ENCODE measurements around the gene SASH1. TPM values are rescaled to one million over a fixed set of nuclear protein-coding genes. Genes with fewer than 3 reads are reported as not detected.

SASH1 gene
- total RNA-seq, 1 experiment from 2014 or later: 12.3 TPM

- H3K9me3 Mint-ChIP-seq (ENCODE audit: low read depth, unreplicated experiment): no peaks in the 10 kb centered on the region
- peaks cover 6% of the 10 kb centered on the region for H3K4me1 Mint-ChIP-seq (ENCODE audit: low read depth, unreplicated experiment)
- no peaks in the 10 kb centered on the region for H3K27me3 Mint-ChIP-seq (ENCODE audit: unreplicated experiment)
- BruUV-seq (replicated peaks): no TSS peak
- CTCF ChIA-PET: interaction anchor here (0.6 kb wide), 1 partner anchor 18 kb away, joined by 4 read pairs; no protein-coding TSS in a partner anchor
- no peak for DNase-seq
- TF ChIP-seq, protein P1, sequence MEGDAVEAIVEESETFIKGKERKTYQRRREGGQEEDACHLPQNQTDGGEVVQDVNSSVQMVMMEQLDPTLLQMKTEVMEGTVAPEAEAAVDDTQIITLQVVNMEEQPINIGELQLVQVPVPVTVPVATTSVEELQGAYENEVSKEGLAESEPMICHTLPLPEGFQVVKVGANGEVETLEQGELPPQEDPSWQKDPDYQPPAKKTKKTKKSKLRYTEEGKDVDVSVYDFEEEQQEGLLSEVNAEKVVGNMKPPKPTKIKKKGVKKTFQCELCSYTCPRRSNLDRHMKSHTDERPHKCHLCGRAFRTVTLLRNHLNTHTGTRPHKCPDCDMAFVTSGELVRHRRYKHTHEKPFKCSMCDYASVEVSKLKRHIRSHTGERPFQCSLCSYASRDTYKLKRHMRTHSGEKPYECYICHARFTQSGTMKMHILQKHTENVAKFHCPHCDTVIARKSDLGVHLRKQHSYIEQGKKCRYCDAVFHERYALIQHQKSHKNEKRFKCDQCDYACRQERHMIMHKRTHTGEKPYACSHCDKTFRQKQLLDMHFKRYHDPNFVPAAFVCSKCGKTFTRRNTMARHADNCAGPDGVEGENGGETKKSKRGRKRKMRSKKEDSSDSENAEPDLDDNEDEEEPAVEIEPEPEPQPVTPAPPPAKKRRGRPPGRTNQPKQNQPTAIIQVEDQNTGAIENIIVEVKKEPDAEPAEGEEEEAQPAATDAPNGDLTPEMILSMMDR (IDR thresholded peaks at IDR 0.05; ENCODE audit: unreplicated experiment): no peak
- intact Hi-C loops (cut with micrococcal nuclease; ENCODE audit: unreplicated experiment): no loop called here
- H3K4me3 Mint-ChIP-seq (ENCODE audit: low read depth, unreplicated experiment): no peak overlapping the region
- H3K27ac Mint-ChIP-seq (ENCODE audit: unreplicated experiment): no peak overlapping the region
- H3K36me3 Mint-ChIP-seq (ENCODE audit: insufficient read depth, unreplicated experiment): no peaks in the 10 kb centered on the region
Observed at GRCh38 chr6:148502083-148502772, 159.6 kb downstream of the SASH1 start.

DNA sequence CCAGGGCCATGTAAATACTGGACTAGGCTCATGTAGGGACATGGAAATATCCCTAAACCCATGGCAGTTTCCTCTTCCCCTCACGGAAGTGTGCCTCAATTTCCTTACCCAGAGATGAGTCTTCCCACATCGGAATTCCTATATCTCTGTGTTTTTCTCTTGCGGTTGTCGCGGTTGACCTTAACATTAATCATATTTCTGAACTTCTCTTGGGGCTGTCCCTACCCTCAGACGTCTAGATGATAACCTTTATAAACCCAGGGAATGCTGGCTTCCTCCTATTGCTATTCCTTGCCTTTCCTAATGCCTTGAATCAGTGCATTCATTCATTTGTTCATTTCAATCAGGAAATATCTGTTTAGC is 160.1 kb downstream of the SASH1 start:
- H3K27me3 Mint-ChIP-seq (ENCODE audit: unreplicated experiment): no peaks in the 10 kb centered on the region
- H3K27ac Mint-ChIP-seq (ENCODE audit: unreplicated experiment): no peak overlapping the region
- H3K4me3 Mint-ChIP-seq (ENCODE audit: low read depth, unreplicated experiment): no peak overlapping the region
- no peak for DNase-seq
- TF ChIP-seq, protein P1 (IDR thresholded peaks at IDR 0.05; ENCODE audit: unreplicated experiment): no peak
- no peaks in the 10 kb centered on the region for H3K9me3 Mint-ChIP-seq (ENCODE audit: low read depth, unreplicated experiment)
- no TSS peak for BruUV-seq (replicated peaks)
- CTCF ChIA-PET: interaction anchor here (0.6 kb wide), 1 partner anchor 18 kb away, joined by 4 read pairs; no protein-coding TSS in a partner anchor
- intact Hi-C loops (cut with micrococcal nuclease; ENCODE audit: unreplicated experiment): no loop called here
- H3K36me3 Mint-ChIP-seq (ENCODE audit: insufficient read depth, unreplicated experiment): no peaks in the 10 kb centered on the region
- peaks cover 6% of the 10 kb centered on the region for H3K4me1 Mint-ChIP-seq (ENCODE audit: low read depth, unreplicated experiment)

DNA sequence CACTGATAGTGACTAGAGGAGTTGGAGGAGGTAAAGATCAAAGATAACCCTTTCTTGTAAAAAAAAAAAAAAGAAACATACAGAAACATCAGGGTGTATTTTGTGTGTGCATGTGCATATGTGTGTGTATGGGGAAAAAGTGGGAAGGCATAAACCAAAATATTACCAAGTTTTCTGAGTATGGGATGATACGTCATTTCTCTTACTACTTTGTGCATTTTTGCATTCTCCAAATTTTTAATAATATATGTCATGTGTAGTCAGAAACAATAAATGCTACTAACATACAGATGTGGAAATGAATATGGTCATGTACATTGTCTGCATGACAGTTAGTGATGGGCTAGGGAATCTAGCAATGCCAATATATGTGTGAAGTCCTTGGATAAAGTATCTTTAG is 161.1 kb downstream of the SASH1 start:
- Mint-ChIP-seq H3K9me3 (ENCODE audit: low read depth, unreplicated experiment) (no peaks in the 10 kb centered on the region), H3K27ac (ENCODE audit: unreplicated experiment) (no peak overlapping the region), H3K4me3 (ENCODE audit: low read depth, unreplicated experiment) (no peak overlapping the region), H3K36me3 (ENCODE audit: insufficient read depth, unreplicated experiment) (no peaks in the 10 kb centered on the region), H3K27me3 (ENCODE audit: unreplicated experiment) (no peaks in the 10 kb centered on the region), H3K4me1 (ENCODE audit: low read depth, unreplicated experiment) (peaks cover 6% of the 10 kb centered on the region)
- TF ChIP-seq, protein P1 (IDR thresholded peaks at IDR 0.05; ENCODE audit: unreplicated experiment): no peak
- intact Hi-C loops (cut with micrococcal nuclease; ENCODE audit: unreplicated experiment): no loop called here
- CTCF ChIA-PET: no interaction called here
- no TSS peak for BruUV-seq (replicated peaks)
- no peak for DNase-seq

DNA sequence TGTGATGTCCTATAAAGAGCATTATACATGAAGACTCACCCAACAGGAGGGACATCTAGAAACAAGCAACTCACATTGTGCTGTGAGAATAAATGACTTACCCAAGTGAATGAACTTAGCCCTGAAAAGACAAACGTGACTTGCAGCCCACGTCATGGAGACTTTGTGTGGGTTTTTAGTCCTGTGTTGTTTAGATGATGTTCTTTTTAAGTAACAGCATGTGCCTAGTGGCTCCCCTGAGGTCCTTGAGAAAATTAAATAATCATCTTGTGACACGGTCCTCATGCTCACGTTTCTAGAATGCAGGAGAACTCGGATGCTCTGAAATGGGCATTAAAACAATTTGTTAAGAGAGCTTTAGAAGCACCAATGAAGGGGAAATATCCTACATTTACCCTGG is 165.1 kb downstream of the SASH1 start:
- Mint-ChIP-seq H3K27me3 (ENCODE audit: unreplicated experiment) (no peaks in the 10 kb centered on the region), H3K9me3 (ENCODE audit: low read depth, unreplicated experiment) (no peaks in the 10 kb centered on the region), H3K36me3 (ENCODE audit: insufficient read depth, unreplicated experiment) (no peaks in the 10 kb centered on the region), H3K27ac (ENCODE audit: unreplicated experiment) (no peak overlapping the region), H3K4me3 (ENCODE audit: low read depth, unreplicated experiment) (no peak overlapping the region), H3K4me1 (ENCODE audit: low read depth, unreplicated experiment) (no peaks in the 10 kb centered on the region)
- TF ChIP-seq, protein P1 (IDR thresholded peaks at IDR 0.05; ENCODE audit: unreplicated experiment): no peak
- CTCF ChIA-PET: no interaction called here
- no TSS peak for BruUV-seq (replicated peaks)
- no peak for DNase-seq
- intact Hi-C loops (cut with micrococcal nuclease; ENCODE audit: unreplicated experiment): no loop called here

All from Calu3 (cell line).